ENCODE data around the gene USP17L30. TPM values are rescaled to one million over a fixed set of nuclear protein-coding genes. Genes with fewer than 3 reads are reported as not detected.
"Not testable (repeated sequence)": the region's sequence is repeated elsewhere in the genome, so short reads cannot be mapped to it uniquely, and the experiment has no call there.

USP17L30 gene
- total and polyA plus RNA-seq, 2 experiments from 2014 or later: not detected

GRCh38 chr4:9350866-9351265, 12.1 kb upstream of the USP17L30 start:
- not testable (repeated sequence) for H3K9me3 ChIP-seq (ENCODE audit: low read depth); H3K4me1 ChIP-seq (ENCODE audit: insufficient read depth); H3K27ac ChIP-seq; H3K36me3 ChIP-seq (replicated peaks; ENCODE audit: insufficient read depth, low read depth); H3K4me3 ChIP-seq; H2AFZ ChIP-seq; DNase-seq (ENCODE audit: low spot score); H3K9me2 ChIP-seq (replicated peaks; ENCODE audit: insufficient read depth); H3K4me2 ChIP-seq; H3K27me3 ChIP-seq; H3K79me2 ChIP-seq; H4K20me1 ChIP-seq (ENCODE audit: insufficient read depth, poor library complexity, severe bottlenecking)
- no CpG with 5 or more reads among the region's 18 CpGs for WGBS (ENCODE audit: low lambda C conversion rate, missing lambda C conversion rate)

- H3K27ac ChIP-seq; H3K36me3 ChIP-seq (replicated peaks; ENCODE audit: insufficient read depth, low read depth); H3K79me2 ChIP-seq; DNase-seq (ENCODE audit: low spot score); H4K20me1 ChIP-seq (ENCODE audit: insufficient read depth, poor library complexity, severe bottlenecking); H3K4me2 ChIP-seq; H2AFZ ChIP-seq; H3K4me3 ChIP-seq; H3K4me1 ChIP-seq (ENCODE audit: insufficient read depth); H3K27me3 ChIP-seq; H3K9me3 ChIP-seq (ENCODE audit: low read depth); H3K9me2 ChIP-seq (replicated peaks; ENCODE audit: insufficient read depth): not testable (repeated sequence)
- WGBS (ENCODE audit: low lambda C conversion rate, missing lambda C conversion rate): no CpG with 5 or more reads among the region's 15 CpGs
Measured at GRCh38 chr4:9353338-9353737, 9.6 kb upstream of the USP17L30 start, which contains the start of gene USP17L29. TSS of gene USP17L29 (plus strand) at chr4:9353638. CDS start at chr4:9353638, 0 bp downstream.

- H3K27ac ChIP-seq; H3K79me2 ChIP-seq; H3K4me3 ChIP-seq; H3K9me3 ChIP-seq (ENCODE audit: low read depth); H2AFZ ChIP-seq; H3K27me3 ChIP-seq; H3K9me2 ChIP-seq (replicated peaks; ENCODE audit: insufficient read depth); H4K20me1 ChIP-seq (ENCODE audit: insufficient read depth, poor library complexity, severe bottlenecking); H3K4me1 ChIP-seq (ENCODE audit: insufficient read depth); DNase-seq (ENCODE audit: low spot score); H3K4me2 ChIP-seq; H3K36me3 ChIP-seq (replicated peaks; ENCODE audit: insufficient read depth, low read depth): not testable (repeated sequence)
- 50% methylated on average over 1 of the region's 1 CpG for WGBS (ENCODE audit: low lambda C conversion rate, missing lambda C conversion rate)
Measured at GRCh38 chr4:9379881-9380280, 17.0 kb downstream of the USP17L30 start.

- WGBS (ENCODE audit: low lambda C conversion rate, missing lambda C conversion rate): 45% methylated on average over 30 of the region's 36 CpGs
- H3K4me1 ChIP-seq (ENCODE audit: insufficient read depth); H3K27me3 ChIP-seq; H3K36me3 ChIP-seq (replicated peaks; ENCODE audit: insufficient read depth, low read depth); H3K4me3 ChIP-seq; H3K9me3 ChIP-seq (ENCODE audit: low read depth); H3K27ac ChIP-seq; H3K79me2 ChIP-seq; H4K20me1 ChIP-seq (ENCODE audit: insufficient read depth, poor library complexity, severe bottlenecking); DNase-seq (ENCODE audit: low spot score); H3K9me2 ChIP-seq (replicated peaks; ENCODE audit: insufficient read depth): not testable (repeated sequence)
- Histone ChIP-seq H2AFZ (peak overlapping the region; percentile 62), H3K4me2 (peak overlapping the region; percentile 68)
- peak; percentile 53 for TF ChIP-seq CTCF (IDR thresholded peaks at IDR 0.05; ENCODE audit: poor library complexity)
Measured at GRCh38 chr4:9381012-9381534, 18.1 kb downstream of the USP17L30 start.

GRCh38 chr4:9384126-9384525, 21.2 kb downstream of the USP17L30 start:
- Histone ChIP-seq H2AFZ (no peak overlapping the region), H3K4me3 (no peak overlapping the region), H4K20me1 (ENCODE audit: insufficient read depth, poor library complexity, severe bottlenecking) (no peaks in the 10 kb centered on the region), H3K9me3 (ENCODE audit: low read depth) (no peaks in the 10 kb centered on the region), H3K27me3 (no peaks in the 10 kb centered on the region), H3K36me3 (replicated peaks; ENCODE audit: insufficient read depth, low read depth) (no peaks in the 10 kb centered on the region), H3K9me2 (replicated peaks; ENCODE audit: insufficient read depth) (no peaks in the 10 kb centered on the region), H3K4me1 (ENCODE audit: insufficient read depth) (no peaks in the 10 kb centered on the region), H3K79me2 (no peaks in the 10 kb centered on the region), H3K27ac (no peak overlapping the region), H3K4me2 (no peak overlapping the region)
- DNase-seq (ENCODE audit: low spot score): no peak
- 71% methylated on average over 1 of the region's 1 CpG for WGBS (ENCODE audit: low lambda C conversion rate, missing lambda C conversion rate)
- TF ChIP-seq EZH2 (IDR thresholded peaks at IDR 0.05; ENCODE audit: borderline replicate concordance) (no peak), EZH2phosphoT487 (IDR thresholded peaks at IDR 0.05; ENCODE audit: low read depth, severe bottlenecking, unreplicated experiment) (no peak), CTCF (IDR thresholded peaks at IDR 0.05; ENCODE audit: poor library complexity) (no peak)

GRCh38 chr4:9389001-9389400, 26.1 kb downstream of the USP17L30 start:
- not testable (repeated sequence) for H2AFZ ChIP-seq; H3K4me1 ChIP-seq (ENCODE audit: insufficient read depth); H4K20me1 ChIP-seq (ENCODE audit: insufficient read depth, poor library complexity, severe bottlenecking); H3K4me2 ChIP-seq; H3K79me2 ChIP-seq; H3K4me3 ChIP-seq; H3K36me3 ChIP-seq (replicated peaks; ENCODE audit: insufficient read depth, low read depth); H3K9me3 ChIP-seq (ENCODE audit: low read depth); H3K27me3 ChIP-seq; DNase-seq (ENCODE audit: low spot score); H3K9me2 ChIP-seq (replicated peaks; ENCODE audit: insufficient read depth); H3K27ac ChIP-seq
- WGBS (ENCODE audit: low lambda C conversion rate, missing lambda C conversion rate): 64% methylated on average over 2 of the region's 2 CpGs

GRCh38 chr4:9405774-9406173, 42.8 kb downstream of the USP17L30 start:
- not testable (repeated sequence) for H3K4me1 ChIP-seq (ENCODE audit: insufficient read depth); H3K79me2 ChIP-seq; H3K4me3 ChIP-seq; H3K36me3 ChIP-seq (replicated peaks; ENCODE audit: insufficient read depth, low read depth); H2AFZ ChIP-seq; H3K9me2 ChIP-seq (replicated peaks; ENCODE audit: insufficient read depth); H3K4me2 ChIP-seq; H4K20me1 ChIP-seq (ENCODE audit: insufficient read depth, poor library complexity, severe bottlenecking); H3K27ac ChIP-seq; H3K9me3 ChIP-seq (ENCODE audit: low read depth); H3K27me3 ChIP-seq; DNase-seq (ENCODE audit: low spot score)
- WGBS (ENCODE audit: low lambda C conversion rate, missing lambda C conversion rate): 100% methylated on average over 2 of the region's 2 CpGs

Data from hepatocyte (in vitro differentiated cells).